Esophagus squamous epithelium (tissue), 4 donors: Measurements from ENCODE around the gene NEU4.

Experiments used
- CTCF ChIP-seq, 6 experiments: fragments of 450-650 bp in 4 of 6; fragments of 200-600 bp in 2 of 6; sonication (generic) in 2 of 6; IDR thresholded peaks; one replicate each; pipeline ENCODE4 v1.5.1; 2016 to 2019; ENCODE audit warnings: antibody characterized with exemption in 6 of 6, mild to moderate bottlenecking in 4 of 6, moderate library complexity in 4 of 6
- POLR2A ChIP-seq, 4 donors: fragments of 450-650 bp; IDR thresholded peaks; one replicate each; pipeline ENCODE4 v1.6.1; 2017; ENCODE audit warnings: antibody characterized with exemption in 4 of 4, mild to moderate bottlenecking in 4 of 4, moderate library complexity in 3 of 4

- TF ChIP-seq CTCF (IDR thresholded peaks at IDR 0.05): no peak
- no peak for TF ChIP-seq POLR2A (IDR thresholded peaks at IDR 0.05)
These were observed 37.5 kb upstream of the NEU4 start for GRCh38 chr2:241771286-241772062.
